Upper lobe of right lung (tissue), 1 donor: ENCODE data around the gene AKAP8L. TPM values are rescaled to one million over a fixed set of nuclear protein-coding genes. Genes with fewer than 3 reads are reported as not detected.

ENCODE experiments used
- ATAC-seq: fragments of 200-7000 bp; cut with Tn5 transposase; one replicate; pipeline ENCODE4 v1.9.1; 2020; ENCODE audit warnings: mild to moderate bottlenecking, moderate library complexity
- DNase-seq: peaks from one replicate; pipeline ENCODE4 v3.0.0-alpha.2; 2020
- H3K27ac ChIP-seq: fragments of 200-600 bp; one replicate; pipeline ENCODE4 v1.8.0; 2022
- H3K27me3 ChIP-seq: fragments of 200-600 bp; one replicate; pipeline ENCODE4 v1.8.0; 2022; ENCODE audit warnings: mild to moderate bottlenecking
- H3K36me3 ChIP-seq: fragments of 200-600 bp; one replicate; pipeline ENCODE4 v1.8.0; 2022
- H3K4me1 ChIP-seq: fragments of 200-600 bp; one replicate; pipeline ENCODE4 v1.8.0; 2022
- H3K4me3 ChIP-seq: fragments of 200-600 bp; one replicate; pipeline ENCODE4 v1.8.0; 2022; ENCODE audit warnings: mild to moderate bottlenecking
- H3K9me3 ChIP-seq: fragments of 200-600 bp; one replicate; pipeline ENCODE4 v1.8.0; 2022
- intact Hi-C: fragments of 100-400 bp; cut with DNase I; formaldehyde crosslinking; loops from one replicate; pipeline ENCODE4 v1.11.0; 2022
- total RNA-seq: library from RNA; stranded (reverse); fragmentation: NEBNext Ultra II Directional; extraction: Animal tissue kit (Norgen Biotek cat#: 25700); gene quantifications from one replicate; pipeline ENCODE4 v1.2.1, GENCODE V29; 2021
- TF ChIP-seq, protein P1 (sequence below): fragments of 200-600 bp; IDR thresholded peaks from one replicate; pipeline ENCODE4 v1.8.0; 2022; ENCODE audit warnings: antibody characterized with exemption
- donor health status: DM: no; HTN: yes; CAD: no; lungs with severe emphysema.

AKAP8L gene
- total RNA-seq, 1 donor from 2014 or later = 95.5 TPM

DNA sequence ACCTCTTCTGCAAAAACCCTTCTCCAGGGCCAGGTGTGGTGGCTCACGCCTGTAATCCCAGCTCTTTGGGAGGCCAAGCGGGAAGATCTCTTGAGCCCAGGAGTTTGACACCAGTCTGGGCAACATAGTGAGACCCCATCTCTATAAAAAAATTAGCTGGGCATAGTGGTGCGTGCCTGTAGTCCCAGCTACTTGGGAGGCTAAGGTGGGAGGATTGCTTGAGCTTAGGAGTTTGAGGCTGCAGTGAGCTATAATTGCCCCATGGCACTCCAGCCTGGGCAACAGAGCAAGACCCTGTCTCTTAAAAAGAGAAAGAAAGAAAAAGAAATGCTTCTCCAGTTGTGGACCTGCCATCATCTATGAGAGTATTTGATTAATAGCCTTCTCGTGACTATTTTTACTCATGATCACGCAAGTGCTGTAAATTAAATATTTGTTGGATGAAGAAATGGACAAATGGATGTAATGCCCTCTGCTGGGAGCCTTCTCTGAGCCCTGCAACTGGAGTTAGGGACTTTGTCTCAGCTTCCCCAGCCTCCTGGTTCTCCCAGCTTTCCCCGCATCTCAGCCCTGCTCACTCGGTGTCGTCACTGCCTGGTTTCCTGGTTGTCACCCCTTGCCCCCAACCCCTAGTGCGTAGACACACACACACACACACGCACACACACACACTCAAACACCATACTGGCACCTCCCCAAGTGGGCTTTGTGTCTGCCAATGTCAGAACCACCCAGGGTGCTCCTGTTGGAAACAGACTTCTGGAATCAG is 18.8 kb upstream of the AKAP8L start:
- H3K36me3 ChIP-seq = no peaks in the 10 kb centered on the region
- DNase-seq (no peak), ATAC-seq (no peak)
- H3K9me3 ChIP-seq = no peaks in the 10 kb centered on the region
- intact Hi-C loops = no loop called here
- H3K4me1 ChIP-seq = peaks cover 8% of the 10 kb centered on the region
- H3K27me3 ChIP-seq = no peaks in the 10 kb centered on the region
- TF ChIP-seq, protein P1, sequence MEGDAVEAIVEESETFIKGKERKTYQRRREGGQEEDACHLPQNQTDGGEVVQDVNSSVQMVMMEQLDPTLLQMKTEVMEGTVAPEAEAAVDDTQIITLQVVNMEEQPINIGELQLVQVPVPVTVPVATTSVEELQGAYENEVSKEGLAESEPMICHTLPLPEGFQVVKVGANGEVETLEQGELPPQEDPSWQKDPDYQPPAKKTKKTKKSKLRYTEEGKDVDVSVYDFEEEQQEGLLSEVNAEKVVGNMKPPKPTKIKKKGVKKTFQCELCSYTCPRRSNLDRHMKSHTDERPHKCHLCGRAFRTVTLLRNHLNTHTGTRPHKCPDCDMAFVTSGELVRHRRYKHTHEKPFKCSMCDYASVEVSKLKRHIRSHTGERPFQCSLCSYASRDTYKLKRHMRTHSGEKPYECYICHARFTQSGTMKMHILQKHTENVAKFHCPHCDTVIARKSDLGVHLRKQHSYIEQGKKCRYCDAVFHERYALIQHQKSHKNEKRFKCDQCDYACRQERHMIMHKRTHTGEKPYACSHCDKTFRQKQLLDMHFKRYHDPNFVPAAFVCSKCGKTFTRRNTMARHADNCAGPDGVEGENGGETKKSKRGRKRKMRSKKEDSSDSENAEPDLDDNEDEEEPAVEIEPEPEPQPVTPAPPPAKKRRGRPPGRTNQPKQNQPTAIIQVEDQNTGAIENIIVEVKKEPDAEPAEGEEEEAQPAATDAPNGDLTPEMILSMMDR = no peak
- H3K4me3 ChIP-seq = no peak overlapping the region
- H3K27ac ChIP-seq = peak overlapping the region; percentile 24

DNA sequence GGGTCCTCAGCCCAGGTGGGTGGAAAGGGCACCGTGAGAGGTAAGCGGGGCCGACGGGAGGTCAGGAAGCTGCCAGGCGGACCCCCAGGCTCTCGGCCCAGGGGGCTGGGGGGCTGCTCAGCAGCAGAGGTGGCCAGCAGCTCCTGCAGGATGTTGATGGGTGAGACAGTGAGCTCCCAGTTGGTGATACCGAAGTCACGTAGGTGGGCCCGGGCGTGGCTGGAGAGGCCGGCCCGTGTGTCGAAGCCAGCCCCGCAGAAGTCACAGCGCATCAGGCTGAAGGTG is 18.0 kb upstream of the AKAP8L start:
- H3K4me1 ChIP-seq = peaks cover 10% of the 10 kb centered on the region
- no peaks in the 10 kb centered on the region for H3K9me3 ChIP-seq
- H3K27me3 ChIP-seq = no peaks in the 10 kb centered on the region
- TF ChIP-seq, protein P1 = no peak
- DNase-seq (no peak), ATAC-seq (no peak)
- no peak overlapping the region for H3K27ac ChIP-seq
- H3K4me3 ChIP-seq = no peak overlapping the region
- intact Hi-C loops = no loop called here
- H3K36me3 ChIP-seq = no peaks in the 10 kb centered on the region

DNA sequence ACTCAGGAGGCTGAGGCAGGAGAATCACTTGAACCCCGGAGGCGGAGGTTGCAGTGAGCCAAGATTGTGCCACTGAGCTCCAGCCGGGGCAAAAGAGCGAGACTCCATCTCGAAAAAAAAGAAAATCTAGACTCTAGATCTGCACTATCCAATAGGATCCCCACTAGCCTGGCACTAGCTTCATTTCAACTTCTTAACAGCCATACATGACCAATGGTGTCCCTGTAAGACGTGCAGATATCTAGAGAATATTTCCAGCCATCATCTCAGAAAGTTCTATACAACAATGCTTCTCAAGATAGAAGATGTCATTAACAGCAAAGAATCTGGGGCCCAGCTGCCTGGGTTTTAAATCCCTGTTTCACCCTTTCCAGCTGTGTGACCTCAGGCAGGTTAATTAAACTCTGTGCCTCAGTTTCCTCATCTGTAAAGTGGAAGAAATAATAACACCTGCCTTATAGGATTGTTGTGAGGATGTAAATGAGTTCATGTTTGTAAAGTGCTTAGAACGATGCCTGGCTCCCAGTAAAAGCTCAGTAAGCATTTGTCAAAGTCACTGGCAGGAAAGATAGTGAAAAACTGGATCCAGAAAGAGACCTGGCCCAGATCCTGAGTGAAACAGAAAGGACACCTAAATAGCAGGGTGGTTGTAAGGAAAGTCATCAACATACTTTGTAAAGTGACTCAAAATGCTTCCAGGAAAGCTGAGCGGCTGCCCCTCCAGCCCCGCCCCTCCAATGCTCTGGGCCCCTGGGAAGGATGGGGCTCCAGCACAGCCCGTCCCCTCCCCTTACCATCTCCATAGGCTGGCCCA is 17.4 kb upstream of the AKAP8L start:
- intact Hi-C loops = no loop called here
- H3K27ac ChIP-seq = no peak overlapping the region

DNA sequence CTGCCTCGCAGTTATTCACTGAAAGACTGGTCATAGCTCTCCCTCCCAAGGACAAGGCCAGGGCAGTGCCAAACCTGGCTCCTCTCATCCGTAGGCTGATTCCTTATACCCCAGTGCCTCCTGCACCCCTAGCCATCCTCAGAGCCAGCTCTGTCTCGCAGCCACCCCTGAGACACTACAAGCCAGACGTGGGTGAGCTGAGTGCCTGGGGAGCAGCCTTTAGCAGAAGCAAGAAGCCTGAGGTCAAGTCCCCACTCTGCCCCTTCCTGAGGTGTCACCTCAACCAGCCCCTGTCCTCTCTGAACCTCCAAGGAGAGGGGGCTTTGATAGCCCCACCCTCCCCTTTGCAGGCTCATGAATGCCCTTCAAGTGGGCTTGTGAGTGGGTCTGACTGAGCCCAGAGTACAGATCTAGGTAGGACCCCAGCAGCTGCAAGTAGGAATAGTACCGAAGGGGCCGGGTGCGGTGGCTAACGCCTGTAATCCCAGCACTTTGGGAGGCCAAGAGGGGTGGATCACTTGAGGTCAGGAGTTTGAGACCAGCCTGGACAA is 14.8 kb upstream of the AKAP8L start:
- no peaks in the 10 kb centered on the region for H3K9me3 ChIP-seq
- peak overlapping the region; percentile 75 for H3K4me3 ChIP-seq
- TF ChIP-seq, protein P1 = no peak
- intact Hi-C loops = no loop called here
- H3K36me3 ChIP-seq = peaks cover 6% of the 10 kb centered on the region
- H3K4me1 ChIP-seq = peaks cover 27% of the 10 kb centered on the region
- no peaks in the 10 kb centered on the region for H3K27me3 ChIP-seq
- DNase-seq (no peak), ATAC-seq (no peak)
- H3K27ac ChIP-seq = peak overlapping the region; percentile 86

More for the DNA sequence above, 17.4 kb upstream of the AKAP8L start:
- H3K4me3 ChIP-seq = no peak overlapping the region
- peaks cover 16% of the 10 kb centered on the region for H3K4me1 ChIP-seq
- DNase-seq = no peak
- ATAC-seq = no peak
- H3K9me3 ChIP-seq = no peaks in the 10 kb centered on the region
- H3K27me3 ChIP-seq = no peaks in the 10 kb centered on the region
- TF ChIP-seq, protein P1 = no peak
- H3K36me3 ChIP-seq = no peaks in the 10 kb centered on the region

DNA sequence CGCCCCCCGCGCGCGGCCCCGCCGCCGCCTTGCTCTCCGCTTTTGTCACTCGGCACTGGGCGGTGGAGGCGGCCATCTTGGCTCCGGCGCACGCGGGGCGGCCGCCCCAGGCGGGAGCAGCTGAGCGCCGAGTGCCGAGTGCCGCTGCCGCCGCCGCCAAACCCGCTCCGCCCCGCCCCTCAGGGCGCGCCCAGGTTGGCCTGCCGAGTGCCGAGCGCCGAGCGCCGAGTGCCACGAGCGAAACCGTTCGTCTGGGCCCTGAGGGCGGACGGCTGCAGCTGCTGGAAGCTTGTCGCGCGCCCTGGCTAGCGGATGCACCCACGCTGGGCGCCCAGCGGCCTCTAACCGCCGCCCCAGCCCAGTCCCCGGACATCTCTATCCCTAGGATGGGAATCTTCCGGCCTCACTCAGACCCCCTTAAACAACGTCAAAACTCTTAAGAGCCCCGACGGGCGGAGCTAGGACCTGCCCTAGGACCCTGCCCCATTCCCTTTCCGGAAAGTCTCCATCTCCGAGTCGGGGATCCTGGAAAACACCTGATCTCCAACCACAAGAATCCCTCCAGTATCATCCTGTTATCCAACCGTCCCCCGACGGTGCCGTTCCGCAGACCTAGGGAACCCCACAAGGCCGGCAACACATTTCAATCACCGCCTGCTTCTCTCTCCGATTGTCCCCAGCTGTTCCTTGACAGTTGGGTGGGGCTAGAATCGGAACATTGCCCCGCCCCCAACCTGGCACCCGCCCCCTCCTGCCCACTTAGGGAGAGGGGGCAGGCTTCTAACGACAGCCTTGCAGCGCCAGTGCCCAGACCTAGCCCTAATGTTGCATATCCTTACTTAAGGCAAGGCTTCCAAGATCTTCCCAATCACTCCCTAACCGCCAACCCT is 14.1 kb upstream of the AKAP8L start:
- peak overlapping the region; percentile 75 for H3K4me3 ChIP-seq
- H3K27ac ChIP-seq = peak overlapping the region; percentile 86
- intact Hi-C loops = no loop called here
- H3K9me3 ChIP-seq = no peaks in the 10 kb centered on the region
- ATAC-seq (peak; percentile 97), DNase-seq (peak; percentile 97)
- TF ChIP-seq, protein P1 = no peak
- peaks cover 10% of the 10 kb centered on the region for H3K36me3 ChIP-seq
- peaks cover 27% of the 10 kb centered on the region for H3K4me1 ChIP-seq
- no peaks in the 10 kb centered on the region for H3K27me3 ChIP-seq
